ENCODE results near the gene ERP27. TPM values are rescaled to one million over a fixed set of nuclear protein-coding genes. Genes with fewer than 3 reads are reported as not detected.
A peak's percentile ranks its signal among the peaks of the same experiment; 100 is the strongest.

Gene ERP27
- total RNA-seq, 1 donor from 2014 or later, result 0.87 TPM

DNA sequence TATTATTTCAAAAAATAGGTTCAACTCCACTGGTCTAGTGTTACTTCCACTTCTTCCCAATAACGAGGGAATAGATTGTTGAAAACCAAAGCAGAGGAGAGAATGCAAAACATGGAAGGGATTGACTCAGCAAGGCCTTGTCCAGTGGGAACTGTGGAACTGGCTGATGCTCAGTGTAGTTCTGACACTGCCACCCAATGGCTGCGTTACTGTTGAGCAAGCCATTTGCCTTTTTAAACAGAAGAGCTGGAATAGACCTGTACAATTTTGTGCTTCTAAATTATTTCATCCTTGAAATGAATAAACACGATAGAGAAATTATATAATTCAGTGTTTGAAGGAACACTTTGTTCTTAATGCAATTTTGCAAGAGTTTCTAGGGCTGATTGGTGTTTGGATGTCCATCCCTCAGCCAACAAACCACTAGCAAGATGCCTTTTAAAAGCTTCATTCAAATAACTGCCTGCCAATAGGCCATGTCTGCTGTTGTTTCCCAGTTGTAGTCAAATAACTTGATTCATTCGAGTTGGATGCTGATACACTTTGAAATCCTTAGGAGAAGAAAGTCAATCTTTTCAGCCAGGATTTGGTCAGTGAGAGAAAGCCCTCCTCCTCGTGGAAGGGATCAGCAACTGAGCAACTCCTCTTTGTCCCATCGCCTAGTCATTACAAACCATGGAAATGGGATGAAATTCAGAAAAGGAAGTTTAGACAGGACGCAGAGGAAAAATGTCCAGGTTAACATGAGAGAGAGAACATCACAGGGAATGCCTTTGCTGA, 45.4 kb downstream of the ERP27 start:
- Mint-ChIP-seq H3K27ac (ENCODE audit: unreplicated experiment) (peak overlapping the region; percentile 84), H3K4me1 (ENCODE audit: low read depth) (peaks cover 37% of the 10 kb centered on the region), H3K27me3 (ENCODE audit: low read depth) (no peaks in the 10 kb centered on the region), H3K36me3 (ENCODE audit: low read depth) (peaks cover 2% of the 10 kb centered on the region), H3K9me3 (ENCODE audit: low read depth) (no peaks in the 10 kb centered on the region), H3K4me3 (ENCODE audit: unreplicated experiment) (no peak overlapping the region)
- DNase-seq (ENCODE audit: low spot score), result no peak
- TF ChIP-seq, protein P1, sequence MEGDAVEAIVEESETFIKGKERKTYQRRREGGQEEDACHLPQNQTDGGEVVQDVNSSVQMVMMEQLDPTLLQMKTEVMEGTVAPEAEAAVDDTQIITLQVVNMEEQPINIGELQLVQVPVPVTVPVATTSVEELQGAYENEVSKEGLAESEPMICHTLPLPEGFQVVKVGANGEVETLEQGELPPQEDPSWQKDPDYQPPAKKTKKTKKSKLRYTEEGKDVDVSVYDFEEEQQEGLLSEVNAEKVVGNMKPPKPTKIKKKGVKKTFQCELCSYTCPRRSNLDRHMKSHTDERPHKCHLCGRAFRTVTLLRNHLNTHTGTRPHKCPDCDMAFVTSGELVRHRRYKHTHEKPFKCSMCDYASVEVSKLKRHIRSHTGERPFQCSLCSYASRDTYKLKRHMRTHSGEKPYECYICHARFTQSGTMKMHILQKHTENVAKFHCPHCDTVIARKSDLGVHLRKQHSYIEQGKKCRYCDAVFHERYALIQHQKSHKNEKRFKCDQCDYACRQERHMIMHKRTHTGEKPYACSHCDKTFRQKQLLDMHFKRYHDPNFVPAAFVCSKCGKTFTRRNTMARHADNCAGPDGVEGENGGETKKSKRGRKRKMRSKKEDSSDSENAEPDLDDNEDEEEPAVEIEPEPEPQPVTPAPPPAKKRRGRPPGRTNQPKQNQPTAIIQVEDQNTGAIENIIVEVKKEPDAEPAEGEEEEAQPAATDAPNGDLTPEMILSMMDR (IDR thresholded peaks at IDR 0.05), result peak; percentile 44

DNA sequence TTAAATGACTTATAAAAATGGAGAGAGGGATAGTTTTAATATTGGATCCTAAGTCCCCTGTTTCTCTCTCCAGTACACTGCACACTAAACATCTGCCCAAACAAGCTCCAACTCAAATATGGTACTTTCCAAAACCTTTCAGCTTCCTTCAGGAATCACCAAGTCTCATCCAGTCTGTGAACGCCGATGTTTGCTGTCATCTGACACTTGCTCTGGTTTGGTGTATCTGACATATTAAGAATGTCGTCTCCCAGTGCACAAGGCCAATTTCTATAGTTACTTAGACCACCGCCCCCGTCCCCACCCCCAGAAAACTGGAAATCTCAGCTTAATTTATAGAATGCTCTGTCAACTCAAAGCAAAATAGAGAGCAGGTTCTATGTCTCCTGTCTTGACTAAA, 47.6 kb downstream of the ERP27 start:
- DNase-seq (ENCODE audit: low spot score), result no peak
- Mint-ChIP-seq H3K27me3 (ENCODE audit: low read depth) (no peaks in the 10 kb centered on the region), H3K36me3 (ENCODE audit: low read depth) (peaks cover 2% of the 10 kb centered on the region), H3K9me3 (ENCODE audit: low read depth) (no peaks in the 10 kb centered on the region), H3K4me1 (ENCODE audit: low read depth) (peaks cover 30% of the 10 kb centered on the region), H3K4me3 (ENCODE audit: unreplicated experiment) (no peak overlapping the region), H3K27ac (ENCODE audit: unreplicated experiment) (no peak overlapping the region)
- TF ChIP-seq, protein P1 (IDR thresholded peaks at IDR 0.05), result no peak

DNA sequence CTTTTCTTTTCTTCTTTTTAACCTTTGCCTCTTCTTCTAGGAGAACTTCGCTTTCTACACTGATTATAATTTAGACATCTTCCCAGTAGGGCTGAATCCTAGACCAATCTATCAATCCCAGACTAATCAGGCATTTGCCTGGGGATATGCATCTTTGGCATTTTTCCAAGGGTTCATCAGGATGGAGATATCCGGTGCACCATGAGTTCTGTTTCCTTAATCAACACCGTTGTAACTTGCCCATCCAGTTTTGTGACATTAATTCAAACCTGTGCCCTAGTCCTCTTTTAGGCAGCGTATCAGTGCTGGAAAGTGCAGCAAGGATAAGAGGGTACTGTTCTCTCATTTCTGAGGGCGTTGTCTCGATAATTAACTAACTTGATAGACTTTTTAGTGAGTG, 52.1 kb downstream of the ERP27 start:
- TF ChIP-seq, protein P1 (IDR thresholded peaks at IDR 0.05), result no peak
- DNase-seq (ENCODE audit: low spot score), result no peak
- Mint-ChIP-seq H3K36me3 (ENCODE audit: low read depth) (peaks cover 3% of the 10 kb centered on the region), H3K9me3 (ENCODE audit: low read depth) (no peaks in the 10 kb centered on the region), H3K4me1 (ENCODE audit: low read depth) (peaks cover 34% of the 10 kb centered on the region), H3K27ac (ENCODE audit: unreplicated experiment) (no peak overlapping the region), H3K4me3 (ENCODE audit: unreplicated experiment) (no peak overlapping the region), H3K27me3 (ENCODE audit: low read depth) (no peaks in the 10 kb centered on the region)

DNA sequence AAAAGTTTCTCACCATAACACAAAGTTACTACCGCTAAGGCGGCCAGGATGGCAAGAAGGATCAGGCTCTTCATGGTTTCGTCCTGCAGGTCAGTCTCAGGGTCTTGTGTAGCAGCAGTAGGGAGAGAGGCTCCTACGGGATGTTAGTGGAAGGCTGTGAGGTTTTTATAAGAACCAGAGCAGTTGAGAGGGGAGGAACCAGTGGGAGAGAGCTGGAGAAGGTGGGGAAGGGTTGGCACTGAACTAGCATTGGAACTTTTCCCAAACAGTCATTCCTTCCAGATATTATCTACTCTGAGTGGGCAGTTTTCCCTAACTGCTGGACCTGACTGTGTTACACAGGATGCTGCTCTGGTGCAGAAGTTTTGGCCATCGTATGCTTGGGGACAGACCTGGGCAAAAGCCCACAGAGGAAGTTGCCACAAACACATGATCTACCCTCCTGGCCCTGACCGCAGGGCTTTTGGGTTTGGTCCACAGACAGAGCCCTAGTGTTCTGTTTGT, 52.6 kb downstream of the ERP27 start, which contains the start of gene MGP:
Gene MGP (minus strand): TSS at position 137 of the 504 bp plus-strand sequence. CDS start 63 bp downstream, at position 74.
- Mint-ChIP-seq H3K4me1 (ENCODE audit: low read depth) (peaks cover 34% of the 10 kb centered on the region), H3K4me3 (ENCODE audit: unreplicated experiment) (peak within 1 kb of the TSS; percentile 73), H3K36me3 (ENCODE audit: low read depth) (peaks cover 3% of the 10 kb centered on the region), H3K27me3 (ENCODE audit: low read depth) (no peaks in the 10 kb centered on the region), H3K9me3 (ENCODE audit: low read depth) (no peaks in the 10 kb centered on the region), H3K27ac (ENCODE audit: unreplicated experiment) (peak within 1 kb of the TSS; percentile 90)
- no peak for DNase-seq (ENCODE audit: low spot score)
- TF ChIP-seq, protein P1 (IDR thresholded peaks at IDR 0.05), result no peak

DNA sequence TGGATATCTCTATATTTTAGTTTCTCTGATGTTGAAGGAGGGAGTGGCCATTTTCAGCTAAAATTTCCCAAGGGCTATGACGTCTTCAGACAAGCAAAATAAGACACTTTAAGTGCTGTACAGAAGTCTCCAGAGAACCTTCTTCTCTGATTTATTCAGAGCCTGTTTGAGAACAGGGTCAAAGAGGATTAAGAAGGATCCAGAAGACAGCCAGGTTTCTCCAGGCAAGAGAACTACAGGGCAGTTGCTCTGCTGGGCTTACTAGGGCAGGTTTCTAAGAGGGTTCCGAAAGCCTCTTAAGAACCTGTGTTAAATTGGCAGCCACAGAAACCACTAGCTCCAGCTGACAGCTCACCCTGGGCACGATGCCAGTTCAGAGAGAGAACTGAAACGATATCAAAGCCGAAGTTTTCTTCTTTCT, 53.9 kb downstream of the ERP27 start:
- Mint-ChIP-seq H3K27me3 (ENCODE audit: low read depth) (no peaks in the 10 kb centered on the region), H3K27ac (ENCODE audit: unreplicated experiment) (peak overlapping the region; percentile 90)
- TF ChIP-seq, protein P1 (IDR thresholded peaks at IDR 0.05), result no peak

More for the DNA sequence above, 53.9 kb downstream of the ERP27 start:
- no peaks in the 10 kb centered on the region for H3K9me3 Mint-ChIP-seq (ENCODE audit: low read depth)
- DNase-seq (ENCODE audit: low spot score), result no peak
- peaks cover 6% of the 10 kb centered on the region for H3K36me3 Mint-ChIP-seq (ENCODE audit: low read depth)
- H3K4me3 Mint-ChIP-seq (ENCODE audit: unreplicated experiment), result peak overlapping the region; percentile 73
- peaks cover 34% of the 10 kb centered on the region for H3K4me1 Mint-ChIP-seq (ENCODE audit: low read depth)

Measured in chondrocyte (in vitro differentiated cells).